ENCODE data around the gene DENND5A.

DNA sequence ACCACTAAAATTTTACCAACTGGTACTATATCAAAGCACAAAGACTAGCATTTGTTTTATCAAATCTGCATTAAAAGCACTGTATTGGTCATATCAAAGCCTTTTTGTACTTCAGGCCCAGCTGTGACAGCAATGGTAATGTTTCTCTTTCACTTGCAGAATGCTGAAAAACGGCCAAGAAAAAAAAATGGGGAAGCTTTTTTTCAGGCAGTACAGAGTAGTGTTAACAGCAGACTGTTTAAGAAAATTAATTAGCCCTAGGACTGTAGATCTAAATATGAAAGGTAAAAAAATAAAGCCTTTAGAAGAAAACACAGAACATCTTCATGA, 33.3 kb downstream of the DENND5A start:
- TF ChIP-seq EZH2 (IDR thresholded peaks at IDR 0.05; ENCODE audit: low read depth, low read length, severe bottlenecking) (no peak), HDAC2 (IDR thresholded peaks at IDR 0.05; ENCODE audit: borderline replicate concordance in 1 of 2, low read depth in 2 of 2, low read length in 2 of 2) (no peak), POLR2A (IDR thresholded peaks at IDR 0.05; ENCODE audit: control extremely low read depth in 1 of 2, low read depth in 2 of 2, low read length in 2 of 2) (no peak), TCF12 (IDR thresholded peaks at IDR 0.05; ENCODE audit: low read depth, low read length) (0 out of 2 replicates have a peak, but pooled peaks have one; percentile 52), TEAD4 (IDR thresholded peaks at IDR 0.05; ENCODE audit: low read depth, low read length) (no peak), CHD1 (IDR thresholded peaks at IDR 0.05; ENCODE audit: low read depth, low read length) (no peak), BCL11A (IDR thresholded peaks at IDR 0.05; ENCODE audit: low read depth in 2 of 2, low read length in 2 of 2) (no peak), YY1 (IDR thresholded peaks at IDR 0.05; ENCODE audit: low read depth, low read length) (no peak)
- TF ChIP-seq, protein P1, sequence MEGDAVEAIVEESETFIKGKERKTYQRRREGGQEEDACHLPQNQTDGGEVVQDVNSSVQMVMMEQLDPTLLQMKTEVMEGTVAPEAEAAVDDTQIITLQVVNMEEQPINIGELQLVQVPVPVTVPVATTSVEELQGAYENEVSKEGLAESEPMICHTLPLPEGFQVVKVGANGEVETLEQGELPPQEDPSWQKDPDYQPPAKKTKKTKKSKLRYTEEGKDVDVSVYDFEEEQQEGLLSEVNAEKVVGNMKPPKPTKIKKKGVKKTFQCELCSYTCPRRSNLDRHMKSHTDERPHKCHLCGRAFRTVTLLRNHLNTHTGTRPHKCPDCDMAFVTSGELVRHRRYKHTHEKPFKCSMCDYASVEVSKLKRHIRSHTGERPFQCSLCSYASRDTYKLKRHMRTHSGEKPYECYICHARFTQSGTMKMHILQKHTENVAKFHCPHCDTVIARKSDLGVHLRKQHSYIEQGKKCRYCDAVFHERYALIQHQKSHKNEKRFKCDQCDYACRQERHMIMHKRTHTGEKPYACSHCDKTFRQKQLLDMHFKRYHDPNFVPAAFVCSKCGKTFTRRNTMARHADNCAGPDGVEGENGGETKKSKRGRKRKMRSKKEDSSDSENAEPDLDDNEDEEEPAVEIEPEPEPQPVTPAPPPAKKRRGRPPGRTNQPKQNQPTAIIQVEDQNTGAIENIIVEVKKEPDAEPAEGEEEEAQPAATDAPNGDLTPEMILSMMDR (IDR thresholded peaks at IDR 0.05; ENCODE audit: control extremely low read depth in 1 of 3, insufficient read depth in 1 of 3, low read depth in 1 of 3, low read length in 3 of 3) = no peak

Data from H1 (cell line).